HS-5 (cell line): Measurements from ENCODE around the gene VSTM2B.
"Not testable (repeated sequence)": the region's sequence is repeated elsewhere in the genome, so short reads cannot be mapped to it uniquely, and the experiment has no call there.

Experiments
- DNase-seq: peaks from one replicate; pipeline ENCODE4 v3.0.0-alpha.2; 2012; ENCODE audit warnings: low read depth

The VSTM2B gene

DNA sequence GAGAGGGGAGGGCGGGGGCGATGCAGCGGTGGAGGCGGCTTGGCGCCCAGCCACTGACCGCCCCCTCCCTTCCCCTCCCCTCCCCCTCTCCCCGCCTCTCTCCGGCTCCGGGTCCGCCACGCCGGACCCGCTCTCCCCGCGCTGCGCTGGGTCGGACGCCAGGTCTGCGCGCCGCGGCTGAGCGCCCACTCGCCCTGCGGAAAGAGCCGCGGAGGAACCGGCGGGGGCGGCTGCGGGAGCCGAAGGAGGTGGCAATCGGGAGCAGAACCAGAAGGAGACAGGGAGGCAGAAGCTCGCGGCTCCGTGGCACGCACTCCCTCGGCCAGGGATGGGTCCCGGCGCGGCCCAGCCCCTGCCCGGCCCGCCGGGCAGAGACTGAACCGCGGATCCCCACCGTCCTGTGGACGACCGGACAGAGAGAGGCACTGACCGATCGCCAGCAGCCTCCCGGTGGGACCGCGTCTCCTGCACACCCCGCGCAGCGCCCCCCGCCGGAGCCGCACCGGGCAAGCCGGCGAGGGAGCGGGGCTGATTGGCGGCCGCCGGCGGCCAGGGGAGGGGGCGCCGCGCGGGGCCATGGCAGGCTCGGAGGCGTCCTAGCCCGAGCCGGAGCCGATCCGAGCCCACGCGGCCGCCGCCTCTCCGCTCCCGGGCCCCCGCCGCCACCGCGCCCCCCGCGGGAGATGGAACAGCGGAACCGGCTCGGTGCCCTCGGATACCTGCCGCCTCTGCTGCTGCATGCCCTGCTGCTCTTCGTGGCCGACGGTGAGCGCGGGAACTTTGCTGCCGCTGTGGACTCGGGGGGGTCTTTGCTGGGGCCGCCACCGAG, at the start of gene VSTM2B:
VSTM2B (plus strand) TSS at position 94 of the 829 bp plus-strand sequence; CDS start at position 684, 590 bp downstream.
- DNase-seq, result no peak

DNA sequence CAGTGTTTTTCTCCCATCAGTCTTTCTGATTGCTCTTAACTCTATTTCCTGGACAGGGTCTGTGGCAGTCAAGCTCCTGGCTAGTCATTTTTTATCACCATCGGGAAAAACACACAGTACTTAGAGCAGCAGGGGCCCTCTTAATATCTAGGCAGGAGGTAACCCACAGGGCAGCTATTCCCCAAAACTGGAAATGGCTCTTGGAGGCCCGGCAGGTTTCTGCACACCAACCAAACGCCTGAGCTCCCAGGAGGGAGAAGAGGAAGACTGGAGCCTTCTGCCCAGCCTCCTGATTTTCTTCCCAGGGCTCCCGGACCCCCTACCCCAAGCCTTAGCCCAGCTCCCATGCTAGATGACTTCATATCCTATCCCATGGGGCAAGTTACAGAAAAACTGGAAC, 49.3 kb upstream of the VSTM2B start:
- DNase-seq, result no peak

DNA sequence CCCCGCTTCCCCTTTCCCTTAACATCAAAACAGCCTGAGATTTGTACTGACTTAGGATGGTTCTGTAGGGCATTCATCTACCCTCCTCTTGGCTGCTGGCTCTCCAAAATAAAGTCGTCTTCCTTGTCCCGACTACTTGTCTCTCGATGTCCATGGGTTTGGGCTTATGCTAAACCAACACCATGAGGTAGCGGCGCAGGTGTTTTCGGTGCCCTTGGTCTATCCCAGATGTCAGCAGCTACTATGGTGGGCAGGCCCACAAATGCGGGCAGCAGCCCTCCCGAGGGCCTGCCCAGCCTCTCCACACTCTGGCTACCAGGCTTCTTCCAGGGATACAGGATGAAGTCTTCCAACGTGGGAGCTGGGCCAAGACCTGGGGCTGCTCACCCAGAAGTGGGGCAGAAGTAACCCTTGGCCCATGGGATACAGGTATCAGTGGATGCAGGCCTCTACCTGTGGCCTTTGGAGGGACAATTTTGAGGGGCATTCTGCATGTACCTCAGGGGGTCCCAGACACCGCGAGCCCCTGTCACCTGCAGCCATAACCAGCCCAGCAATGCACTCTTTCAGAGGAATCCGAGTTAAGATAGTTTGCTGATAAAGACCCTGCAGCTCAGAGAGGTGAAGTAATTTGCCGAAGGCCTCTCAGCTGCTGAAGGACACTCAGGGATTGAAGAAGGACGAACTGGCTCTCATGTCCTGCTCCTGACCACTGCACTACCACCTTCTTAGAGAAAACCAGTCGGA, 47.8 kb upstream of the VSTM2B start:
- DNase-seq, result no peak

DNA sequence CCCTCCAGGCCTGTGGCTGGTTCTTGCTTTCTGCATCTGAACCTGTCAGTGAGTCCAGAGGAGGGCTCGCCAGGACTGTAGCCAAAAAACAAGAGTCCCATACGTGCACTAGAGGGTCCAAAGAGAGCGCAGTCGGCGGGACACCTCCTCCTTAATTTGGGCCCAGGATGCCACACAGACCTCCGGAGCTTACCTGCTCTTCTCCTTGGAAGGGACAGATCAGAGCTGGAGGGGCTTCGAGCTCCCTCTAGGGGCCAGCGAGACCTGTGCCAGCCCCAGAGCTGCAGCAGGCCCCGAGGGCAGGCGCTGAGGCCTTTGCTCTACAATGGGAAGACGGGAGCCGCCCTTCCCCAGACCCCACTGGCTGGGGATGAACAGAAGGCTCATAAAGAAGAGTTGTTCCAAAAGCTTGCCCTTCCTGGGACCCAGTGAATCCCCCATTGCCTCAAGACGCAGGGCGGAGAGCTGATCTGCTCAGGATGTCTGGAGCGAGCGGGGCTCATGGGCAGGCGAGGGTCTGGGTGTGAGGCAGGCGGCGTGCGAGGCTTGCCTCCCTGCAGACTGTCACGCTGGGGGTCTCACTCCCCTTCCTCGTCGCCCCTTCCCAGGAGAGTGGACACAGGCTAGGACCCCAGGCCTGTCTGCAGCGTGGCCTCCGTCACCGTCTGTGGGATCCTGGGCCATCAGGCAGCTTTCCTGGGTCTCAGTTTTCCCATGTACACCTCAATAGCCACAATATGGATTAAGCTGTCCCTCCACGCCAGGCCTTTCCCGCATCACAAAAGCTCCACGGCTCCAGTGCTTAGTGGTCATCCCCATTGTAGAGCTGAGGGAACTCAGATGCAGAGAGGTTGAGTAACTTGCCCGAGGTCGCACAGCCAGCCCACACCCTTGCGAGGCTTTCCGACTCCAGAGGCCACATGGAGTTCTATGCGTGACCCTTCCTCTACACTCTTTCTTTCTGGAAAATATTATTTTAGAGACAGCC, 46.9 kb upstream of the VSTM2B start:
- DNase-seq, result no peak

DNA sequence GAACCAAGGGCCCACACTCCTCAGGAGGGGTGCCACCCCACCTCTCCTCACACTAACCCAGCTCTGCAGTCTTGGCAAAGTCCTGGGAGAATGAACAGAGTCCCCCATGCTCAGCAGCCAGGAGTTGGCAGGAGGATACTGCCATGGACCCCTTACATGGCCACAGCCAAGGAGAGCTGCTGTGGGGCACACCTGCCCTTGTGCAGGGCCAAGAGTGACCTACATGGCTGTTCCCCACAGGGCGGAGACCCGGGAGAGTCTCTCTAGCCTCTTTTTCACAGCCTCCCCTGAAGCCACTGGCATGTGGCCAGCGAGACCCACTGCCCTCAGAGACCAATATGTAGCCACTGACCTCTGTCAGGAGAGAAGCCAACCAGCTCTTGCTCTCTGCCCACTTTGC, 45.9 kb upstream of the VSTM2B start:
- DNase-seq, result no peak

DNA sequence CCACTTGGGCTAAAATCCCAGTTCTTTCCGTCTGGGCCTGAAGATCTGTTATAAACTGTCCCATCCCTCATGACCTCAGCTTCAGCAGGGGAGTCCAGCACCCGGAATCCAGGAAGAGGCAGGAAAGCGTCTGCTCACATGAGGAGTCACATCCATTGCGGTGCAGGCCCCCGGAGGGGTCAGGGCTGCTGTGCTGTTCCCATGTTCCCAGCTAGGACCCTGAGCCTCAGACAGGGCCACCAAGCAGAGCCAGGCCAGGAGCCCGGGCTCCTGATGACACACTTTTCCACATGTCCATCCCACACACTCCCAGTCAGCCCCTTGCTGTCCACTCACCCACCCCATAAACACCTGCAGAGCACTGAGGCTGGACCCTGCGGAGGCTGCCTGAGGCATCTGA, 45.3 kb upstream of the VSTM2B start:
- DNase-seq, result no peak

DNA sequence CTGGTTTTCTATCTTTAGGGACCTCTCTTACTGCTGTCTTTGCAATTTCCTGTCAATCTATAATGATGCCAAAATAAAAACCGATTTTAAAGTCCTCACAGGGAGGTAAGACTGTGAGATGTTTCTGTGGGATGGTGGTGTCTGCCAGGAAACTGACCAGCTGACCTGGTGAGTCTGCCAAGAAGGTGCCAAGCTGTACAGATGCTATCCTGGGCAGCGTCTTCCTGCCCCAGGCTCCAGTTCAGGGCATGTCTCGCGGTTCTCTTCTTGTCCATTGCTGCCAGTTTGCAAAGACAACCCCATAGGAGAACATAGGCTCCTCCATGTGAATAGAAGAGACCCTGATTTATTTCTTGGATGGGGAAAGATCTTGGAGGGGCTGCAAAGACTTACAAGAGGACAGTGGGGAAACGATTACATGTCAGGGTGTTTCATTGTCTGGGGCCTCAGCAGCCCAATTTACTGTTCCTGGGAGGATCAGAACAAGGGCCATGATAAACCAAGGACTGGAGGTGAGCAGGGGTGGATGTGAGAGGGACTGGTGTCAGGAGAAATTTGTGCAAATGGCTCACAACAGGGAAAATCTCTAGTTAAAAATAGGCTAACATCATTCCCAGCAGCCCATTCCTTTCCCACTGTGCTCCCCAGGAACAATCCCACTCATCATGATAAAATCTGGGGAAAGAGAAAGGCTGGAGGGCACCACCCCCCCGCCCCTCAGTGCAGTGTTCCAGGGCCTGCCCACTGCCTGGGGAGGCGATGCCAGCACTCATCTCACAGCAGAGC, 42.7 kb upstream of the VSTM2B start:
- no peak for DNase-seq

DNA sequence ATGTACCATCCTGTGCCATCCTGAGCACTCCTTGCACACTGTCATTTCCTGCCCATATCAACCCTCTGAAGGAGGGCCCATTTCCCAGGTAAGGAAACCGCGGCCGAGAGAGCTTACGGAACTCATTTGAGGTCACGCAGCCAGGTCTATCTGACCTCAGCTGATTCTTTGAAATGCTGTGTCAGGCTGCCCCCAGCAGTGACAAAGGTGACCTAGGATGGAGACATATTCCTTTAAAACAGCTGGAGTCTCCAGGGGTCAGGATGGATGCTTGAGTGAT, 42.2 kb upstream of the VSTM2B start:
- DNase-seq, result no peak

DNA sequence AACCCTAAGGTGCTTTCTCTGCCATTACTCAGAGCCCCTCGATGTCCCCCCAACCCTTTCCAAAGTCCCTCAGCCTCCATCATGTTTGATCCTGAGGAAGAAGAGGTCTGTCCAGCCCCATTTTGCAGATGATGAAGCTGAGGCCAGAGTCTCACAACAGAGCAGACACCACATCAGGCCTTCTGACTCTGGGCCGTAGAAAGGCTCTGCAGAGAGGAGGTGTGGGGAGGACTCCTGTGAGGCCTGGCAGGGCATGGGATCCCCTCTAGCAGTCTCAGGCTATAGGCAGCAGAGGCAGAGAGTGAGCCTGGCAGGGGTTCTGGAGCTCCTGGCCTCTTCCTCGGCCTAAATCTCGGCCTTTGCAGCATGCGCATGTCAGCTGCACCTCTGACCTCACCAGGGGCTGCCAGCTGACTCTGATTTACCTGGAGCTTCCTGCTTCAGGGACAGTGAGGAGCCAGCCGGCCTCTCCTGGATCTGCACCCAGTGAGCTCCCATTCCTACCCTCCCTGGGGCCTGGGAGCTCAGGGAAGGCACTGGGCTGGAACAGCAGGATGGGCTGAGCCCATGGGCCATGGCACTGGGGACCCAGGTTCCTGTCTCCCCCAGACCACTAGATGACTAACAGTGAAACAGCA, 41.7 kb upstream of the VSTM2B start:
- no peak for DNase-seq

DNA sequence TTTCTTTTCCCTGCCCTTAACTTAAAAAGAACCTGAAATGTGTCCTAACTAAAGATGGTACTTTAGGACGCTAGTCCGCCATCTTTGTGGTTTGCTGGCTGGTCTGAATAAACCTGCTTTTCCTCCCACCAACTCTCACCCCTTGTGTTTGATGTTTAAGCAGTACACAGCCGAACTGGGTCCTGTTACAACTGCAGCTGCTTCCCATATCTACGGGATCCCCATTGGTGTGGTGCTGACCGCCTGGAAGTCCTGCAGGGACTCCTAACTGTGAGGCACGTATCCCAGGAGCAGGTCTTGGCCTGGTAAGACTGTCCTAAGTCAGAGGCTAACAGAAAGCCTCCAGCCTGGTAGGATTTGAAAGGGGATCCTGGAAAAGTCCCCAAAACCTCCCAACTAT, 40.9 kb upstream of the VSTM2B start:
- no peak for DNase-seq

DNA sequence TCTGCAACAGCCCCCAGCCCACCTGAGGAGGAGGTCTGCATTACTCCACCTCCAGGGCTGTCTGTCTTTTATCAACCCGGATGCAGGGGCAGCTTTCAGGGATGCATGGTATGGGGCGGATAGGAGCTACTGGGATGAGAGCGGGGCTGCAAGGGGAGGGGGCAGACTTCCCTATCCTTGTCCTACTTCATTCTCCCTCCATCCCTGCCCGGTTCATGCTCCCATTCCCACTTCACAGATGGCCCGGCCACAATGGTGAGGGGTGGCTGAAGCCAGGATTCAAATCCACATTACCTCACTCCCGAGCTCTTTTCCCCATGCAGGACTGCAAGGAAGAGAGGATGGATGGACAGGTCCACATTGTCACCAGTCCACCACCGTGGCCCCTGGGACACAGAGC, 40.5 kb upstream of the VSTM2B start:
- DNase-seq, result no peak

DNA sequence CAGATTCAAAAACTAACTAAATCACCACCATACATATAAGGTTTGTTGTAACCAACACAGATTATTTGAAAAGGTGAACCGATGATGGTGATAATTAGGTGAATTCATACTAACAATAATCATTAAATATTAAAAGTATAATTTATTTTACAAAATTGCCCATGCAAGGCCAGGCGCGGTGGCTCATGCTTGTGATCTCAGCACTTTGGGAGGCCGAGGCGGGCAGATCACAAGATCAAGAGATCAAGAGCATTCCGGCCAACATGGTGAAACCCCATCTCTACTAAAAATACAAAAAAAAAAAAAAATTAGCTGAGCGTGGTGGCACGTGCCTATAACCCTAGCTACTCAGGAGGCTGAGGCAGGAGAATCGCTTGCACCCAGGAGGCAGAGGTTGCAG, 38.8 kb upstream of the VSTM2B start:
- not testable (repeated sequence) for DNase-seq

DNA sequence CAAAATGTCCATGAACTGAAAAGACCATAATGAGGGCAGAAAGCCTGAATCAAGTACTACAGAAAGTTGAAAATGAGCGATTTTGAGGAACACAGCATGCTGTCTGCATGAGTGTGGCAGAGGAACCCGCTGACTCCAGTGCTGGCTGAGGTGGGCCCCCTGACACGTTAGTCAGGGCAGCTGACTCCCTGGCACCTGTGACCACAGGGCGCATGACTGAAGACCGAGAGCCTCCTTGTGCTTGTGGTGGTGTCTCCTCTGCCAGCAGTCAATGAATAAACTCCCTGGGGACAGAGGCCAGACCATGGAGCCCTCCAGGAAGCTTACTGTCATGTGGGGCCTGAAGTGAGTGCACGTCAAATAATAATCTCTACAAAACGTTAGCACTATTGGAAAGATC, 38.4 kb upstream of the VSTM2B start:
- DNase-seq, result no peak

DNA sequence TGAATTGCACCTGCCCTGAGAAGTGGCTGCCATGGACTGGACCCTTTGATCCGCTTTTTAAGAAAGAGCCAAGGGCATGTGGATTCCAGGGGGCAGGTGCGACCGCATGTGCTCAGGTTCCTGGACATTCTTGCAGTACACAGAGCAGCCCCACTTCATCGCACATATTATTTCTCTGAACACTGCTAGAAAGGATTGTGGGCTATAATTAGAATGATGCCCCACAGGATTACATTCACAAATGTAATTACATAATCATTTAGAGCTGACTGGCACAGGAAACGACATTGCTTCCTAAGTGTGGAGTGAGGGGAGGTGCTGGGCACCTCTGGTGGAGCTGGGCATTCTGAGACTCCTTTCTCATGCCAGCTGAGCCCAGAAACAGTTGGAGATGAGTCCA, 37.5 kb upstream of the VSTM2B start:
- DNase-seq, result no peak

DNA sequence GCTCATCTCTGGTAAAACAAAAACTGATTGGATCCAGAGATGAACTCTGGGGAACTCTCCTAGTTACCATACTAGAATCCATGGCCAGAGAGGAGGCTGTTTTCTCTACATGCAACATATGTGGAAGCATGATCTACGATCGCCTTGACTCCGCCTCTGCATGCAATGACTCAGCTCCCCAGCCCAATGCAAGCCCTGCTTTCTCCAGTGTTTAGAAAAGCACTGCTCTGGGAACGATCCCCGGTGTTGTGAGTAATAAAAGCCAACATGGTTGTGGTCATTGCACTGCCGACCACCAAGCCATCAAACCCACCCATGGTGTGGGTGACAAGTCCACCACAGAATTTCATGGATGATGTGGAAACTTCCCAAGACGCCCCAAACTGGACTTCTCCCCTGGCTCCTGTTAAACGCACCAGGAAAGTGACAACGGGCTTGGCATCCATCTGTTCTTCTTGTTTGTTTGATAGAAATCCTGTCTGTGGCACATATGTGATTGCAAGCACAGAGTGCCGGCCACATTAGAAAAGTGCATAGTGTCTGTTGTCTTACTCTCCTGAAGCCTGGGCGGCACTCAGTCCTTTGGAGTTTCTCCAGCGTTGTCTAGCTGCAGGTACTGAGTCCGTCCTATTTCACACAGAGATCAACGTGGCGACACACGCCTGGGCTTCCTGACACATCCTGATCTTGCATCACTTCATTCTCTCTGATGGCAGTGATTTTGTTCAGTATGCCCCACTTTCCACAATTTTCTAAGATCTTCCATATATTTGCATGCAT, 36.4 kb upstream of the VSTM2B start:
- DNase-seq, result no peak

DNA sequence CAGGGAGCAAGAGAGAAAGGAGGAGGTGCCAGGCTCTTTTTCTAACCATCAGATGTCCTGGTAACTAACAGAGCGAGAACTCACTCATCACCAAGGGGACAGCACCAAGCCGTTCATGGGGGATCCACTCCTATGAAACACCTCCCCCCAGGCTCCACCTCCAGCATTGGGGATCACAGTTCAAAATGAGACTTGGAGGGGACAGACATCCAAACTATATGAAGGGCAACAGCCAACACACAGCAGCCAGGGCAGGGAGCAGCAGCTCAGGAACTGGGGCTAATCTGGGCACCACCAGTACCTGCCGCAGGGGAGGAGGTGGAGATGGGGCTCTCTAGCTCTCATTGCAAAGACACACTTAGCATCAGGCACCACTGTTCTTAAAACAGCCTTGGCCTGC, 34.3 kb upstream of the VSTM2B start:
- DNase-seq, result no peak

DNA sequence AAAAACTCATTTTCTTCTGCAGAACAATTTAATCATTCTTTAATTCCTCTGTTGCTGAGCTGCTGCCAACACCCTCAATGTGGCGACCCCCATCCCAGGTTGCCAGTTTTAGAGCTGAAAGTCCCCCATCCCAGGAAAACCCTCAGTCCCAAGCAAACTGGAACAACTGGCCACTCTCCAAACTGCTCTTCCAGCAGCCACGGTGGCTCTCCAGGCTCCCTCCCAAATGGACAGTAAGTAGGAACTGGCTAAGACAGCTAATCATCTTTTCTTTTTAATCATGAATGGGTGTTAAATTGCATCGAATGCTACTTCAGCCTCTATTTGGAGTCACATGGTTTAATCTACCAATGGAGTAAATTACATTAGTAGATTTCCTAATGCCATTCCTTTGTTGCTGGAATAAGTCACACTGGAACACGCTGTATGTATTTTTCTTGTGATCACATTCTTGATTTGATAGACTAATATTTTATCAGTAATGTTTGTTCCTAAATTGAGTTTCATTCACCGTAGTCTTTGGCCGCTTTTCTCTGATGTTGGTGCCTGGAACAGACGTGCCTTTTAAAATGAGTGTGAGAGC, 33.7 kb upstream of the VSTM2B start:
- no peak for DNase-seq

DNA sequence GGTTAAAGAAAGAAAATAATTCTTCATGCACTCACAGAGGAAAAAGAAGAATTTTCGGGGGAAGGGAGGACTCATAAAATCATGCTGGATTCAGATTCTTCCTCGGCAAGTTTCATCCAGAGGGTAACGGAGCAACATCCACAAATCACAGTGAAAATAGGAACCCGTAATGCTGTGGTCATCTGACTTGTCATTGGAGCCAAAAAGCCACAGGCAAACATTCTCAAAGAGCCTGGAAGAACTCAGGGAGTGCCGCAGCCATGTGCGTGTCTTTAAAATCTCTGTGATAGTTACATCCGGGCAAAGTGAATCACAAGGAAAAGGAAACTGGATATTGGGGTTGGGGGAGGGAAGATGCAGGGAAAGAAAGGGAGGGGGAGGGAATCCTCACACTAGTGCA, 33.0 kb upstream of the VSTM2B start:
- DNase-seq, result no peak

DNA sequence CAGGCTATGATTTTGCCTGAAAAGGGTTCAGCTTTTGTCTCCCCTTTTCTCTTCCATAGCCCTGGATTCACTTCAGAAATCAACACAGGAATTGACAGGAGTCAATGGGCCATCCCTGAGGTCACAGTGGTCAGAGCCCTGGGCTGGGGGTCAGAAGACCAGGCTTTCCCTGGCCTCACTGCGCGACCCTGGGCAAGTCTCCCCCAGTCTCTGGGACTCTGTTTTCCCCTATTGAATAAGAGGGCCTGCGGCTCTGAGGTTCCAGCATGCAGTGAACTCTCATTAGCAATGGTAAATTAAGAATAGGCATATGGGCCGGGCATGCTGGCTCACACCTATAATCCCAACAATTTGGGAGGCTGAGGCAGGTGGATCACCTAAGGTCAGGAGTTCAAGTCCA, 30.7 kb upstream of the VSTM2B start:
- DNase-seq, result no peak

DNA sequence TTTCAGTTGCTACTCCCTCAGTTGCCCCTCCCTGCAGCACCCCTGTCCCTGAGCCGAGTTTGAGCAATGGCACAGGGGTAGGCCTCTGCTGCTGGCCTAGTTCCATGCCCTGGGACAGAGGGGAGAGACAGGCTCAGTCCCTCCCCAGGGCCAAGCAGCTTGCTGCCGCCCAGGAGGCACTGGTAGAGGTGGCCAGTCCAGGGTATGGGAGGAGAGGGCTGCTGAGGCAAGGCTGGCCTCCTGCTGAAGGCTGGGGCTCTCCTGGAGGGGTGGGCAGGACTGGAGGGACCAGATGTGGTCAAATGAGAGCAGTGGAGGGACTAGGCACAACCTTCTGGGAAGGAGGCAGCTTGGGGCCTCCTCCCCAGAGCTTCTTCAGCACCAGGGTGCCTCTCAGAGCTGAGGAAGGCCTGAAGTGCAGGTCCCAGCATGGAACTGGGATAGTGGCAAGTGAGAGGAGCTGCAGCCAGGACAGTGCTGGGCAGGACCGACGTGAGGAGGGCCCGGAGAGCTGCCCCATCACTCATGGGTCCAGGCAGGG, 29.8 kb upstream of the VSTM2B start:
- DNase-seq, result no peak
